Neutrophil (primary cell): ENCODE data around the gene PRKX.
"Not testable (repeated sequence)": the region's sequence is repeated elsewhere in the genome, so short reads cannot be mapped to it uniquely, and the experiment has no call there.

Experiments
- H3K27ac ChIP-seq: fragments of 200-600 bp; sonication (generic); 2 replicates; pipeline ENCODE4 v1.5.1; 2016; ENCODE audit warnings: mild to moderate bottlenecking, moderate library complexity
- H3K27me3 ChIP-seq: fragments of 200-600 bp; sonication (generic); 2 replicates; pipeline ENCODE4 v1.6.0; 2016; ENCODE audit warnings: mild to moderate bottlenecking
- H3K36me3 ChIP-seq: fragments of 200-600 bp; sonication (generic); 2 replicates; pipeline ENCODE4 v1.5.1; 2017
- H3K4me1 ChIP-seq, 2 experiments: fragments of 200-600 bp in 1 of 2; sonication (generic) in 1 of 2; 1 replicate in 1 of 2; 2 replicates in 1 of 2; pipeline versions ENCODE4 v1.5.1 to v1.6.1; 2013 to 2016; ENCODE audit warnings: low read depth in 1 of 2, low read length in 1 of 2, mild to moderate bottlenecking in 1 of 2, moderate library complexity in 1 of 2; ENCODE audit not compliant: control insufficient read depth in 1 of 2, insufficient read depth in 1 of 2
- H3K4me3 ChIP-seq, 2 experiments: fragments of 200-600 bp in 1 of 2; sonication (generic) in 1 of 2; 1 replicate in 1 of 2; 2 replicates in 1 of 2; pipeline ENCODE4 v1.5.1; 2013 to 2016; ENCODE audit warnings: low read depth in 1 of 2, low read length in 1 of 2, mild to moderate bottlenecking in 1 of 2, moderate library complexity in 1 of 2
- H3K9me3 ChIP-seq: fragments of 200-600 bp; sonication (generic); 2 replicates; pipeline ENCODE4 v1.5.1; 2016
- CTCF ChIP-seq: fragments of 200-600 bp; sonication (generic); IDR thresholded peaks from 2 replicates; pipeline ENCODE4 v1.5.1; 2016; ENCODE audit warnings: antibody characterized with exemption

Gene PRKX

DNA sequence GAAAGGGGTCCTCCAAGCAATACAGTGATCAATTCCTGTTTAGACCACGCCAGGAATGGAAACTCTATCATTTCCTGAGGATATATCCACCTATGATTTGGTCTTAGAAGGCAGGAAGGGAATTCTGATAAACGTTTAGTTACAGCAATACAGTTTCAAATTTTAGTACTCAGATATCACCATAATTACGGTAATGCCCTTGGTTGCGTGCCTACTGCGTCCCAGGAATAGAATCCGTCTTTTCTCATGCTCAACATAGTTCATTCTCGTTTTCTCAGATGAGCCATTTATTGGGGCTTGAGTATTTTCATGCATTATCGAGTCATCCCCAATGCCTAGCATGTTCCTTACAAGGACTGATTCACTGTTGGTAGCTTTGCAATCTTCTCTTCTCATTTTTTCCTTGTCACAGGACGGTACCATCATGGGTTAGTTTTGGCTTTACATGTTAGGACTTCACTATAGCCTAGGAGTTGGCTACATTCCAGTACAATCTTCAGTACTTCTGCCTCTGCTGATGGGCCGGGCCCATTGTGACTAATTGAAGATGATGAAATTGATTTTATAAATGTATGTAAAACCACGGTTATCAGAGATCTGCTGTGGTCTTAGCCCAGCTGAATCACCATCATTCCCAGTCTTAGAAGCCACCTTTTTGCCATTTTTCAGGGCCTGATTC, 4.4 kb upstream of the PRKX start:
- Histone ChIP-seq H3K36me3 (no peaks in the 10 kb centered on the region), H3K4me1 (peaks cover 0 to 4% of the 10 kb centered on the region in 2 experiments), H3K27me3 (peaks cover under 1% of the 10 kb centered on the region), H3K27ac (no peak overlapping the region), H3K9me3 (no peaks in the 10 kb centered on the region), H3K4me3 (no peak overlapping the region)
- TF ChIP-seq CTCF = no peak

GRCh38 chrX:3715921-3716320, 2.5 kb upstream of the PRKX start:
- Histone ChIP-seq H3K4me3 (no peak overlapping the region), H3K4me1 (peaks cover 7 to 15% of the 10 kb centered on the region in 2 experiments), H3K27me3 (peaks cover 13% of the 10 kb centered on the region), H3K9me3 (no peaks in the 10 kb centered on the region), H3K36me3 (no peaks in the 10 kb centered on the region), H3K27ac (no peak overlapping the region)
- no peak for TF ChIP-seq CTCF

GRCh38 chrX:3714706-3715479, 1.4 kb upstream of the PRKX start:
- not testable (repeated sequence) for H3K27ac ChIP-seq, H3K9me3 ChIP-seq, H3K36me3 ChIP-seq, H3K4me3 ChIP-seq
- Histone ChIP-seq H3K27me3 (peaks cover 13% of the 10 kb centered on the region), H3K4me1 (peaks cover 7 to 15% of the 10 kb centered on the region in 2 experiments)

- TF ChIP-seq CTCF = no peak
- Histone ChIP-seq H3K9me3 (no peaks in the 10 kb centered on the region), H3K27ac (no peak overlapping the region), H3K36me3 (no peaks in the 10 kb centered on the region), H3K4me1 (peaks cover 7 to 15% of the 10 kb centered on the region in 2 experiments), H3K27me3 (peaks cover 13% of the 10 kb centered on the region), H3K4me3 (peak overlapping the region; percentile 60 to 64)
Measured at GRCh38 chrX:3713937-3714434, 537 bp upstream of the PRKX start.

GRCh38 chrX:3712870-3713224, 602 bp downstream of the PRKX start:
- Histone ChIP-seq H3K27me3 (peaks cover 13% of the 10 kb centered on the region), H3K4me1 (peaks cover 7 to 15% of the 10 kb centered on the region in 2 experiments), H3K27ac (no peak overlapping the region), H3K4me3 (peak overlapping the region; percentile 60 to 64), H3K9me3 (no peaks in the 10 kb centered on the region), H3K36me3 (no peaks in the 10 kb centered on the region)
- no peak for TF ChIP-seq CTCF
